ENCODE measurements around the gene ARHGAP10. TPM values are rescaled to one million over a fixed set of nuclear protein-coding genes. Genes with fewer than 3 reads are reported as not detected.

ARHGAP10 gene
- total RNA-seq, 2 donors from 2014 or later: 30.3 to 69.6 TPM

- no peak for DNase-seq (ENCODE audit: low spot score)
- H3K36me3 ChIP-seq: no peaks in the 10 kb centered on the region
- H3K27me3 ChIP-seq (replicated peaks; ENCODE audit: insufficient read depth): no peaks in the 10 kb centered on the region
- H3K9me3 ChIP-seq: no peaks in the 10 kb centered on the region
- TF ChIP-seq POLR2A (IDR thresholded peaks at IDR 0.05) (no peak), CTCF (IDR thresholded peaks at IDR 0.05) (no peak), POLR2AphosphoS5 (IDR thresholded peaks at IDR 0.05) (no peak)
- intact Hi-C loops (cut with DNase I): no loop called here
- no peak overlapping the region for H3K4me3 ChIP-seq
- WGBS: 73% methylated on average over 1 of the region's 1 CpG
- peak overlapping the region; percentile 24 to 72 for H3K27ac ChIP-seq
- H3K4me1 ChIP-seq (replicated peaks): no peaks in the 10 kb centered on the region
Observed at GRCh38 chr4:147837854-147838253, 106.0 kb downstream of the ARHGAP10 start.

- H3K4me3 ChIP-seq: no peak overlapping the region
- H3K9me3 ChIP-seq: no peaks in the 10 kb centered on the region
- no peak for DNase-seq (ENCODE audit: low spot score)
- no peaks in the 10 kb centered on the region for H3K27me3 ChIP-seq (replicated peaks; ENCODE audit: insufficient read depth)
- 76% methylated on average over 2 of the region's 2 CpGs for WGBS
- H3K4me1 ChIP-seq (replicated peaks): no peaks in the 10 kb centered on the region
- TF ChIP-seq POLR2AphosphoS5 (IDR thresholded peaks at IDR 0.05): no peak
- TF ChIP-seq CTCF (IDR thresholded peaks at IDR 0.05): no peak
- TF ChIP-seq POLR2A (IDR thresholded peaks at IDR 0.05): no peak
- H3K36me3 ChIP-seq: no peaks in the 10 kb centered on the region
- H3K27ac ChIP-seq: no peak overlapping the region
- intact Hi-C loops (cut with DNase I): no loop called here
Observed at GRCh38 chr4:147839200-147839599, 107.3 kb downstream of the ARHGAP10 start.

GRCh38 chr4:147839663-147840062 lies 107.8 kb downstream of the ARHGAP10 start:
- 78% methylated on average over 3 of the region's 3 CpGs for WGBS

GRCh38 chr4:147840838-147841738 lies 109.2 kb downstream of the ARHGAP10 start:
- Histone ChIP-seq H3K27ac (peak overlapping the region in 1 of 2 donors; percentile 50), H3K36me3 (no peaks in the 10 kb centered on the region), H3K27me3 (replicated peaks; ENCODE audit: insufficient read depth) (no peaks in the 10 kb centered on the region), H3K4me3 (no peak overlapping the region), H3K9me3 (no peaks in the 10 kb centered on the region), H3K4me1 (replicated peaks) (no peaks in the 10 kb centered on the region)
- TF ChIP-seq CTCF (IDR thresholded peaks at IDR 0.05): no peak
- TF ChIP-seq POLR2A (IDR thresholded peaks at IDR 0.05): no peak
- no peak for TF ChIP-seq POLR2AphosphoS5 (IDR thresholded peaks at IDR 0.05)
- intact Hi-C loops (cut with DNase I): no loop called here
- DNase-seq (ENCODE audit: low spot score): no peak
- 61% methylated on average over 4 of the region's 4 CpGs for WGBS

More at GRCh38 chr4:147839663-147840062, 107.8 kb downstream of the ARHGAP10 start:
- H3K36me3 ChIP-seq: no peaks in the 10 kb centered on the region
- no peak overlapping the region for H3K4me3 ChIP-seq
- no peak for DNase-seq (ENCODE audit: low spot score)
- TF ChIP-seq POLR2AphosphoS5 (IDR thresholded peaks at IDR 0.05) (no peak), CTCF (IDR thresholded peaks at IDR 0.05) (no peak), POLR2A (IDR thresholded peaks at IDR 0.05) (no peak)
- no peaks in the 10 kb centered on the region for H3K9me3 ChIP-seq
- peak overlapping the region in 1 of 2 donors; percentile 4 for H3K27ac ChIP-seq
- no peaks in the 10 kb centered on the region for H3K4me1 ChIP-seq (replicated peaks)
- intact Hi-C loops (cut with DNase I): no loop called here
- no peaks in the 10 kb centered on the region for H3K27me3 ChIP-seq (replicated peaks; ENCODE audit: insufficient read depth)

- Histone ChIP-seq H3K4me1 (replicated peaks) (no peaks in the 10 kb centered on the region), H3K27me3 (replicated peaks; ENCODE audit: insufficient read depth) (no peaks in the 10 kb centered on the region), H3K27ac (no peak overlapping the region), H3K9me3 (no peaks in the 10 kb centered on the region), H3K4me3 (no peak overlapping the region), H3K36me3 (no peaks in the 10 kb centered on the region)
- no peak for DNase-seq (ENCODE audit: low spot score)
- 89% methylated on average over 6 of the region's 6 CpGs for WGBS
- intact Hi-C loops (cut with DNase I): no loop called here
- TF ChIP-seq POLR2AphosphoS5 (IDR thresholded peaks at IDR 0.05) (no peak), POLR2A (IDR thresholded peaks at IDR 0.05) (no peak), CTCF (IDR thresholded peaks at IDR 0.05) (no peak)
Observed at GRCh38 chr4:147842573-147842972, 110.7 kb downstream of the ARHGAP10 start.

Data from prostate gland (tissue), 2 donors.